Motor neuron (in vitro differentiated cells): ENCODE data around the gene SFXN2. TPM values are rescaled to one million over a fixed set of nuclear protein-coding genes. Genes with fewer than 3 reads are reported as not detected.
"Not testable (repeated sequence)": the region's sequence is repeated elsewhere in the genome, so short reads cannot be mapped to it uniquely, and the experiment has no call there.

ENCODE experiments used
- ATAC-seq, 8 experiments: fragments of 200-7000 bp; cut with Tn5 transposase; replicated peaks in 6 of 8; 2 replicates each; pipeline ENCODE4 v1.8.0; 2021; ENCODE audit warnings: mild to moderate bottlenecking in 8 of 8, moderate library complexity in 8 of 8
- H3K27ac ChIP-seq, 2 donors: fragments of 250-450 bp; sonication (Bioruptor Pico); 2 replicates each; pipeline ENCODE4 v1.9.0; 2021; ENCODE audit warnings: antibody characterized with exemption in 2 of 2, mild to moderate bottlenecking in 2 of 2, moderate library complexity in 1 of 2
- H3K4me1 ChIP-seq, 2 donors: fragments of 250-450 bp; sonication (Bioruptor Pico); replicated peaks in 1 of 2; 2 replicates each; pipeline ENCODE4 v1.6.1; 2021; ENCODE audit warnings: antibody characterized with exemption in 2 of 2, mild to moderate bottlenecking in 2 of 2, moderate library complexity in 1 of 2
- H3K4me3 ChIP-seq, 5 donors: fragments of 250-450 bp; sonication (Bioruptor Pico); 2 replicates each; pipeline ENCODE4 v1.9.0; 2021; ENCODE audit warnings: antibody characterized with exemption in 5 of 5, mild to moderate bottlenecking in 5 of 5, moderate library complexity in 4 of 5
- WGBS, 10 experiments: fragments of 450-650 bp; shearing (Covaris generic); methylation state at CpG; one replicate each; pipeline ENCODE4 v1.0.0; 2022; 5-methylcytosine and 5-hydroxymethylcytosine counted together
- in situ Hi-C, 9 experiments: fragments of 400-800 bp; cut with MboI; loops; one replicate each; pipeline ENCODE4 v1.15.0; 2021; ENCODE audit warnings: low sequenced_read_pairs in 9 of 9, low pct_unique_long_range_greater_than_20kb in 2 of 9; ENCODE audit not compliant: unreplicated experiment in 9 of 9
- total RNA-seq, 8 experiments: library from RNA; unstranded; fragments of 300-600 nt; gene quantifications; 2 replicates each; pipeline versions ENCODE4 v1.2.3 to v1.2.4, GENCODE V29; 2022

Gene SFXN2
- total RNA-seq, 8 experiments from 2014 or later = 1.2 to 21.5 (median 4.9) TPM

- peak within 1 kb of the TSS; percentile 85 to 90 for H3K27ac ChIP-seq
- ATAC-seq = peak; percentile 85 to 94 (median 92)
- in situ Hi-C loops = no loop called here
Observed at GRCh38 chr10:102713814-102714620, 419 bp upstream of the SFXN2 start, which contains the start of gene ARL3. Gene ARL3 (minus strand): TSS chr10:102714397. CDS start chr10:102714275, 122 bp downstream.

GRCh38 chr10:102715880-102716279 lies 1.4 kb downstream of the SFXN2 start:
- Histone ChIP-seq H3K4me1 (peaks cover 24 to 25% of the 10 kb centered on the region in 2 donors), H3K4me3 (no peak overlapping the region), H3K27ac (no peak overlapping the region)
- ATAC-seq = no peak
- in situ Hi-C loops = no loop called here
- WGBS, 10 experiments = 50 to 100% (median 80%) methylated on average over 1 of the region's 1 CpG; no CpG with 5 or more reads in 4 of the 10 experiments

More at GRCh38 chr10:102713814-102714620, 419 bp upstream of the SFXN2 start, which contains the start of gene ARL3:
- H3K4me3 ChIP-seq = peak within 1 kb of the TSS; percentile 66 to 95 (median 70)
- peaks cover 19 to 20% of the 10 kb centered on the region in 2 donors for H3K4me1 ChIP-seq
- 0 to 7% (median 0%) methylated on average over 3 to 7 of the region's 62 CpGs; no CpG with 5 or more reads in 7 of the 10 experiments for WGBS, 10 experiments

GRCh38 chr10:102716900-102717565 lies 2.6 kb downstream of the SFXN2 start:
- in situ Hi-C loops, H3K27ac ChIP-seq, ATAC-seq, H3K4me3 ChIP-seq: not testable (repeated sequence)
- peaks cover 25 to 29% of the 10 kb centered on the region in 2 donors for H3K4me1 ChIP-seq
- 94 to 100% (median 96%) methylated on average over 2 to 14 of the region's 18 CpGs; no CpG with 5 or more reads in 4 of the 10 experiments for WGBS, 10 experiments

GRCh38 chr10:102718220-102718619 lies 3.8 kb downstream of the SFXN2 start:
- WGBS, 10 experiments = 56 to 100% (median 80%) methylated on average over 1 to 3 of the region's 3 CpGs; no CpG with 5 or more reads in 3 of the 10 experiments
- Histone ChIP-seq H3K4me1 (peaks cover 22 to 30% of the 10 kb centered on the region in 2 donors), H3K27ac (peak overlapping the region; percentile 10 to 14), H3K4me3 (no peak overlapping the region)
- in situ Hi-C loops = no loop called here
- ATAC-seq = no peak

- H3K4me3 ChIP-seq = no peak overlapping the region
- no peak for ATAC-seq
- 88 to 100% (median 100%) methylated on average over 1 to 2 of the region's 3 CpGs; no CpG with 5 or more reads in 4 of the 10 experiments for WGBS, 10 experiments
- no peak overlapping the region for H3K27ac ChIP-seq
- in situ Hi-C loops = loop anchor here in 1 of 9 experiments (10.0 kb wide), 1 partner anchor 184 kb away; no protein-coding TSS in a partner anchor
- peaks cover 19 to 28% of the 10 kb centered on the region in 2 donors for H3K4me1 ChIP-seq
Observed at GRCh38 chr10:102720337-102720736, 5.9 kb downstream of the SFXN2 start.

- in situ Hi-C loops = loop anchor here in 1 of 9 experiments (10.0 kb wide), 1 partner anchor 184 kb away; no protein-coding TSS in a partner anchor
- peak in 2 of 8 experiments; percentile 27 to 36 for ATAC-seq
- Histone ChIP-seq H3K27ac (no peak overlapping the region), H3K4me1 (peaks cover 17 to 23% of the 10 kb centered on the region in 2 donors), H3K4me3 (no peak overlapping the region)
- 47 to 100% (median 90%) methylated on average over 2 to 6 of the region's 6 CpGs; no CpG with 5 or more reads in 2 of the 10 experiments for WGBS, 10 experiments
Observed at GRCh38 chr10:102720775-102721301, 6.4 kb downstream of the SFXN2 start.

- peak in 5 of 8 experiments; percentile 17 to 45 (median 29) for ATAC-seq
- H3K4me1 ChIP-seq = peaks cover 17 to 22% of the 10 kb centered on the region in 2 donors
- in situ Hi-C loops = loop anchor here in 1 of 9 experiments (10.0 kb wide), 1 partner anchor 183 kb away; no protein-coding TSS in a partner anchor
- no peak overlapping the region for H3K4me3 ChIP-seq
- H3K27ac ChIP-seq = no peak overlapping the region
- WGBS, 10 experiments = 20 to 92% (median 52%) methylated on average over 1 to 4 of the region's 4 CpGs; no CpG with 5 or more reads in 2 of the 10 experiments
Observed at GRCh38 chr10:102721954-102722353, 7.5 kb downstream of the SFXN2 start.

- ATAC-seq = no peak
- in situ Hi-C loops = loop anchor here in 1 of 9 experiments (10.0 kb wide), 1 partner anchor 181 kb away; no protein-coding TSS in a partner anchor
- Histone ChIP-seq H3K4me1 (peaks cover 10 to 14% of the 10 kb centered on the region in 2 donors), H3K4me3 (no peak overlapping the region), H3K27ac (no peak overlapping the region)
- 80 to 100% (median 100%) methylated on average over 1 to 4 of the region's 4 CpGs for WGBS, 10 experiments
Observed at GRCh38 chr10:102723989-102724388, 9.6 kb downstream of the SFXN2 start.

- 40 to 93% (median 82%) methylated on average over 1 to 2 of the region's 3 CpGs; no CpG with 5 or more reads in 7 of the 10 experiments for WGBS, 10 experiments
- in situ Hi-C loops = loop anchor here in 5 of 9 experiments (10.0 to 25.0 kb wide), 4 partner anchors 161 to 336 kb away; partner anchors contain the start of gene CNNM2 (in 3 of the 5)
- H3K4me3 ChIP-seq = no peak overlapping the region
- peaks cover 3 to 17% of the 10 kb centered on the region in 2 donors for H3K4me1 ChIP-seq
- ATAC-seq = no peak
- H3K27ac ChIP-seq = no peak overlapping the region
Observed at GRCh38 chr10:102726274-102726673, 11.8 kb downstream of the SFXN2 start.

GRCh38 chr10:102727037-102727818 lies 12.8 kb downstream of the SFXN2 start:
- H3K4me1 ChIP-seq = peaks cover 1 to 11% of the 10 kb centered on the region in 2 donors
- 66 to 100% (median 89%) methylated on average over 1 to 9 of the region's 13 CpGs; no CpG with 5 or more reads in 1 of the 10 experiments for WGBS, 10 experiments
- H3K4me3 ChIP-seq = no peak overlapping the region
- no peak overlapping the region for H3K27ac ChIP-seq
- no peak for ATAC-seq
- in situ Hi-C loops = loop anchor here in 5 of 9 experiments (10.0 to 25.0 kb wide), 4 partner anchors 160 to 335 kb away; partner anchors contain the start of gene CNNM2 (in 3 of the 5)

- in situ Hi-C loops = loop anchor here in 5 of 9 experiments (10.0 to 25.0 kb wide), 4 partner anchors 158 to 333 kb away; partner anchors contain the start of gene CNNM2 (in 3 of the 5)
- Histone ChIP-seq H3K4me3 (no peak overlapping the region), H3K4me1 (peaks cover 0 to 11% of the 10 kb centered on the region in 2 donors), H3K27ac (peak overlapping the region in 1 of 2 donors; percentile 15)
- WGBS, 10 experiments = 0 to 60% (median 50%) methylated on average over 2 to 7 of the region's 30 CpGs; no CpG with 5 or more reads in 5 of the 10 experiments
- ATAC-seq = peak; percentile 97 to 100 (median 99)
Observed at GRCh38 chr10:102729029-102730026, 14.9 kb downstream of the SFXN2 start.
